Measurements from ENCODE around the gene FAM53A. TPM values are rescaled to one million over a fixed set of nuclear protein-coding genes. Genes with fewer than 3 reads are reported as not detected.

Gene FAM53A
- total and polyA plus RNA-seq, 12 donors: 0.44 to 6.2 (median 1.4) TPM

- WGBS, 4 donors: 82 to 92% (median 88%) methylated on average over 9 of the region's 9 CpGs
- no peak overlapping the region for H3K4me3 ChIP-seq
- TF ChIP-seq POLR2A (IDR thresholded peaks at IDR 0.05) (no peak), CTCF (IDR thresholded peaks at IDR 0.05) (no peak)
- no peaks in the 10 kb centered on the region for H3K9me3 ChIP-seq (replicated peaks in 1 of 3)
- no peak for DNase-seq
- no peaks in the 10 kb centered on the region for H3K27me3 ChIP-seq
- intact Hi-C loops (cut with DNase I): loop anchor here (5.0 kb wide), 1 partner anchor 35 kb away; no protein-coding TSS in a partner anchor
- no peaks in the 10 kb centered on the region for H3K4me1 ChIP-seq (replicated peaks in 1 of 2)
- no peak overlapping the region for H3K27ac ChIP-seq
- H3K36me3 ChIP-seq (replicated peaks in 1 of 2): peaks cover 0 to 60% of the 10 kb centered on the region in 2 donors
Measured at GRCh38 chr4:1691737-1692373, 7.7 kb upstream of the FAM53A start.

GRCh38 chr4:1690698-1691097 is 6.6 kb upstream of the FAM53A start:
- H3K36me3 ChIP-seq (replicated peaks in 1 of 2): peaks cover 0 to 49% of the 10 kb centered on the region in 2 donors
- no peak for DNase-seq
- H3K27ac ChIP-seq: no peak overlapping the region
- no peak for TF ChIP-seq POLR2A (IDR thresholded peaks at IDR 0.05)
- TF ChIP-seq CTCF (IDR thresholded peaks at IDR 0.05): no peak
- H3K27me3 ChIP-seq: no peaks in the 10 kb centered on the region
- no peak overlapping the region for H3K4me3 ChIP-seq
- intact Hi-C loops (cut with DNase I): loop anchor here (5.0 kb wide), 1 partner anchor 37 kb away; no protein-coding TSS in a partner anchor
- no peaks in the 10 kb centered on the region for H3K4me1 ChIP-seq (replicated peaks in 1 of 2)
- H3K9me3 ChIP-seq (replicated peaks in 1 of 3): no peaks in the 10 kb centered on the region
- 92 to 96% (median 94%) methylated on average over 3 of the region's 3 CpGs for WGBS, 4 donors

GRCh38 chr4:1686440-1687036 is 2.4 kb upstream of the FAM53A start:
- H3K9me3 ChIP-seq (replicated peaks in 1 of 3): no peaks in the 10 kb centered on the region
- H3K36me3 ChIP-seq (replicated peaks in 1 of 2): peaks cover 0 to 13% of the 10 kb centered on the region in 2 donors
- no peak for TF ChIP-seq POLR2A (IDR thresholded peaks at IDR 0.05)
- TF ChIP-seq CTCF (IDR thresholded peaks at IDR 0.05): no peak
- intact Hi-C loops (cut with DNase I): no loop called here
- WGBS, 4 donors: 54 to 62% (median 58%) methylated on average over 4 to 7 of the region's 7 CpGs
- H3K27me3 ChIP-seq: no peaks in the 10 kb centered on the region
- H3K4me3 ChIP-seq: no peak overlapping the region
- DNase-seq: peak in 1 of 7 donors; percentile 38
- H3K27ac ChIP-seq: no peak overlapping the region
- peaks cover 3 to 6% of the 10 kb centered on the region in 2 donors for H3K4me1 ChIP-seq (replicated peaks in 1 of 2)

- Histone ChIP-seq H3K27ac (no peak overlapping the region), H3K4me3 (no peak overlapping the region), H3K27me3 (no peaks in the 10 kb centered on the region), H3K9me3 (replicated peaks in 1 of 3) (no peaks in the 10 kb centered on the region), H3K4me1 (replicated peaks in 1 of 2) (peaks cover 3 to 6% of the 10 kb centered on the region in 2 donors), H3K36me3 (replicated peaks in 1 of 2) (peaks cover 0 to 4% of the 10 kb centered on the region in 2 donors)
- intact Hi-C loops (cut with DNase I): no loop called here
- no peak for DNase-seq
- no peak for TF ChIP-seq POLR2A (IDR thresholded peaks at IDR 0.05)
- TF ChIP-seq CTCF (IDR thresholded peaks at IDR 0.05): no peak
- WGBS, 4 donors: 85 to 100% (median 87%) methylated on average over 1 to 23 of the region's 23 CpGs
Measured at GRCh38 chr4:1685235-1686150, 1.4 kb upstream of the FAM53A start.
